GM19193 (cell line): ENCODE results near the gene DEGS2.

Experiments used
- POLR2A ChIP-seq: IDR thresholded peaks from 4 replicates; pipeline ENCODE4 v1.6.1; 2011; ENCODE audit not compliant: insufficient read depth, insufficient read length; ENCODE audit errors: extremely low read depth

The DEGS2 gene

DNA sequence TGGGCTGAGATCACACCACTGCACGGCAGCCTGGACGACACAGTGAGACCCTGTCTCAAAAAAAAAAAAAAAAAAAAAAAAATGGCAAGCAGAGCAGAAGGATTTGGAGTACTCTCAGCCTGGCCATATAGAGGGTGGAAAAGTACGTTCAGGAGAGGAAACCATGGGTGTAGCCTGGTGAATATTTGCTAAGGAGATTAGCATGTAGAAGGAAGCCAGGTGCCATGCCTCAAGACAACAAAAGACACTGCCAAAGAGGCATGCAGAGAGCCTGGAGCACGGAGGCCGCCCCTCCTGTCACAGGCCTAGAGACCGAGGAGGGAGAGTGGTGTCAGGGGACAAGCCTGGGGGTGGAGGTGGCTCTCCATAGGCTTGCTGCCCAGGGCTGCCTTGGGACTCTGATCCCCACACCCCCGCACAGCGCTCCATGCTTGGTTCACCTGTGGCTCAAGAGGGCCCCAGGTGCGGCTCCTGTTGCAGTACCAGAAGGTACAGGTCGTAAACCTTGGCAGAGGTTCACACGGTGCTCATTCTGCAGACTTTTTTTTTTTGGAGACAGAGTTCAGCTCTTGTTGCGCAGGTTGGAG, 27.9 kb upstream of the DEGS2 start:
- TF ChIP-seq POLR2A, result no peak

DNA sequence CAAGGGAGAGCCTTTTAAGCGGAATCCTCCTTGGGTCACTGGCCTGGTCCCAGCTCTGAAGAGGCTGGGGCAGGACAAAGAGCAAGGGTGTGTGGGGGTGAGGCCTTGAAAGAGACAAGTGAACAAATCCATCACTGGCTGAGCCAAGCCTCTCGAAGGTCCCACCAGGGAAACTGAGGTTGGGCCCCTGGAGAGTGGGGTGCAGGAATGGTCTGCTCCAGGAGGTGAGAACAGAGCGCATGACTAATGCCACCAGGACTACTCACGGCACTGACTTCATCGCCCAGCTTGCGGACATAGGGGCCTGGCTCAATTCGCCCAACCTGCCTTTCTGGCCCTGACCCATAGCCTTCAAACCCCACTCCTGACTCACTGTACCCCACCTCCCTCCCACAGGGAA, 19.2 kb upstream of the DEGS2 start:
- TF ChIP-seq POLR2A, result no peak

DNA sequence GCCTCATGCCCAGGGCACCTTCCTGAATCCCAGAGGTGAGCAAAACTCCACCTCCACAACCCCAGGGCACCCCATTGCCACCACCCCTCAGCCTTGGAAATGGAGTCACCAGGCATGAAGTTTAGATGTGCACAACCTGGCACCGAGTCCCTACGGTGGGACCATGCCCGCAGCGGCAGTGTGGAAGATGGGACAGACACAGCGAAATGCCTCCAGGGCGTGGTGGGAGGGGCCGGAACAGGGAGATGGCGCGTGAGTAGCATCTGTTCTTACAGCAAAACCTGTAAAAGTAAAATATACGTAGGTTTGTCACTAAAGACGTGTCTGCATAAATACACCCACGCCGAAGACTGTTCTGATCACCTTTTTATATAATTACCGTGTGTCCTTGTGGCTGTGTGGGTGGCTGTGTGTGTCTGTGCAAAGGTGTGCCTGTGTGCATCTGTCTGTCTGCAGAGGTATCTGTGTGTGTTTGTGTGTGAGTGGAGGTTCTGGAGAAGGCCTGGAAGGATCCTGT, 17.4 kb upstream of the DEGS2 start:
- TF ChIP-seq POLR2A, result no peak

DNA sequence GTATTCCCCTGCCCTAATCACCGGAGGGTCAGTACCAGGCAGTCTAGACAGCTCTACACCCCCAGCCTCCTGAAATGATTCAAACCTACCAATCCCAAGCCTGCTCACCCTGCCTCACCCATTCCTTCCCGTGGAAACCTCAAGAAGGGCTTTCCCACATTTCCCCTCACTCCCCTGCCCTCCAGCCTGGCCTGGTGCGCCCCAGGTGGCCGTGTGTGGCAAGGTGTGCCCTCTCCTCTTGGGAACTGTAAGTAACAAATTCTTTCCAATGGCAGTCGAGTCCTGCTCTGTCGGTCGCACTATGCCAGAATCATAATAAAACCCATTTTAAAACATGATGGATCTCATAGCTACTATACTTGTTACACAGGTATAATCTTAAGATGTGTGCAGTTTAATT, 13.9 kb upstream of the DEGS2 start:
- no peak for TF ChIP-seq POLR2A

DNA sequence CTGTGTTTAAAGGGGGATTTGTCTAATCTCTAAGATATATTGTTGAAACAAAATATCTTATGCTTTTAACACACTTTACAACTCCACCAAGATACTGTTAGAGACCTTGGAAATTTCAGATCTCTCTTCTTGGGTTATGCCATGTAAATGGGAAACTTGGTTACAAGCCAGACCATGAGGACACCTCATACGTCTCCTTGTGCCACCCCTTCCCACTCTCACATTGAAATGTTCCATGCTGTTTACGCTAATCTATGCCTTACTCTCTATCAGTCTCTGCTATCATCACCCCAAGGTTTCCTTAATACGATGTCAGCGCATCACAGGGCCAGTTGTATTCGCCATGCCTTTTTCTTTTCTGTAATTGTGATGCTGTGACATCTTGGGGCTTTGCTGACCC, 13.4 kb upstream of the DEGS2 start:
- no peak for TF ChIP-seq POLR2A

DNA sequence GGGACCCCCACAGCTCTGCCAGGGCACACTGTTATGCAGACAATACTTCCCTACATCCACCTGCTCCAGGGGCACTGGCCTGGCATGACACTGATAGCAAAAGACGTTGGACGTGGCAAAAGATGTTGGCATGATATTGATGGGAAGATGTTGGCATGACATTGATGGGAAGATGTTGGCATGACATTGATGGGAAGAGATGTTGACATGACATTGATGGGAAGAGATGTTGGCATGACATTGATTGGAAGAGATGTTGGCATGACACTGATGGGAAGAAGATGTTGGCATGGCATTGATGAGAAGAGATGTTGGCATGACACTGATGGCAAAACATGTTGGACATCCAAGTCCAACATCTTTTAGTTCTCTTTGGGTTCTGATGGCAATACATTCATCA, 11.4 kb upstream of the DEGS2 start:
- TF ChIP-seq POLR2A, result no peak

DNA sequence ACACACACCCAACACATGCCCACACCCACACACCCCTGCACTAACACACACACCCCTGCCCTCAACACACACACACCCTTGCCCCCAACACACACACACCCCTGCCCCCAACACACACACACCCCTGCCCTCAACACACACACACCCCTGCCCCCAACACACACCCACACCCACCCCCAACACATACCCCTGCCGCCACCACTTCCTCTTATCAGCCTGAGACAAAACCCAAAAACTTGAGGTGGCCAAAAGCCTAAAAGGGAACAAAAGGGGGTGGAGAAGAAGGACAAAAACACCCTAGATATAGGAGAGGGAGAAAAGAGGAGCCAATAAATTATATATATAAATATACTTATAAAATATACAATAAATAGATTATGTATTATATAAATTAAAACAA, 9.1 kb upstream of the DEGS2 start:
- no peak for TF ChIP-seq POLR2A

DNA sequence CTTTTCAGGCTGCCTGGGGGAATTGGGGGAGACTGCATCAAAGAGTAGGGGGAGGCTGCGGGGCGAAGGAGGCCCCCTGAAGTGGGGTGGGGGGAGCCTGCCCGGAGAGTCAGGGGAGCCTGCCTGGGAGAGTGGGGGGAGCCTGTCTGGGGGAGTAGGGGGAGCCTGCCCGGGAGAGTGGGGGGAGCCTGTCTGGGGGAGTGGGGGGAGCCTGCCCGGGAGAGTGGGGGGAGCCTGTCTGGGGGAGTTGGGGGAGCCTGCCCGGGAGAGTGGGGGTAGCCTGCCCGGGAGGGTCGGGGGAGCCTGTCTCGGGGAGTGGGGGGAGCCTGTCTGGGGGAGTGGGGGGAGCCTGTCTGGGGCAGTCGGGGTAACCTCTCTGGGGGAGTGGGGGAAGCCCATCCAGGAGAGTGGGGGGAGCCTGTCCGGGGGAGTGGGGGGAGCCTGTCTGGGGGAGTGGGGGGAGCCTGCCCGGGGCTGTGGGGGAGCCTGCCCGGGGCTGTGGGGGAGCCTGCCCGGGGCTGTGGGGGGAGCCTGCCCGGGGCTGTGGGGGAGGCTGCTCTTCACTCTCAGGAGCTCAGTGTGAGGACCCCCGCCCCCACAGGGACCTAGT, 6.5 kb upstream of the DEGS2 start:
- TF ChIP-seq POLR2A, result no peak

DNA sequence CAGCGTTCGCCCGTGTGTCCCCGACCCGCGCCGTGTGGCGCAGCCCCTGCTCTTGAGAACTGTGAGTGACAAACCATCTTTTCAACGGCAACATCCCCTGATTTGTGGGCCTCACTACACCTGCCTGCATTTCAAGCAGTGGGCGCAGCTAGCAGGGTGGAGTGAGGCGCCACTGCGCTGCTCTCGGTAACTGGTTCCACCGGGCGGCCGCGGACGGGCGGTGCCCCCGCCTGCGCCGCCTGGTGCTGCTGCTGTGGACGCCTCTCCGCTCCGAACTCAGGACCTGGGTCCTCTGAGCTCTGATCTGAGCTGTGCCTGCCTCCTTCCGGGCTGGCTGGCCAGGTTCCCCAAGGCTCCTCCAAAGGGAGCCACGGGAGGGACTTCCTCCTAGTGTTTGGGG, 5.9 kb upstream of the DEGS2 start:
- TF ChIP-seq POLR2A, result no peak

DNA sequence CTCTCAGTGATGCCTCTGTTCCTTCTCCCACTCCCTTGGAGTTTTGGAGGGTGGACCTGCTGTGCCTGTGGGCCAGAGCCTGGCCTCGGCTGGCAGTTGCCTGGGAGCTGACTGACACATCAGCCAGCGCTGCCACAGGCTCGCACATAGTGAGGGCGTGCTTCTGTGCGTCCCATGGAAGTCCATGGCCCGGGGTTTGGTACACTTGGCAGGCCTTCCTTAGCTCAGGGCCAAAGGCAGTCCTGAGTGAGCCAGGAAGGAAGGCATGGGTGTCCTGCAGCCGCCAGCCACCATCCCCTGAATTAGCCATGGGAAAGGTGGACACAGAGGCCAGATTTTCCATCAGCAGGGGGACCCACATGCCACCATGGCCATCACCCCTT, 1.1 kb upstream of the DEGS2 start:
- TF ChIP-seq POLR2A, result no peak

DNA sequence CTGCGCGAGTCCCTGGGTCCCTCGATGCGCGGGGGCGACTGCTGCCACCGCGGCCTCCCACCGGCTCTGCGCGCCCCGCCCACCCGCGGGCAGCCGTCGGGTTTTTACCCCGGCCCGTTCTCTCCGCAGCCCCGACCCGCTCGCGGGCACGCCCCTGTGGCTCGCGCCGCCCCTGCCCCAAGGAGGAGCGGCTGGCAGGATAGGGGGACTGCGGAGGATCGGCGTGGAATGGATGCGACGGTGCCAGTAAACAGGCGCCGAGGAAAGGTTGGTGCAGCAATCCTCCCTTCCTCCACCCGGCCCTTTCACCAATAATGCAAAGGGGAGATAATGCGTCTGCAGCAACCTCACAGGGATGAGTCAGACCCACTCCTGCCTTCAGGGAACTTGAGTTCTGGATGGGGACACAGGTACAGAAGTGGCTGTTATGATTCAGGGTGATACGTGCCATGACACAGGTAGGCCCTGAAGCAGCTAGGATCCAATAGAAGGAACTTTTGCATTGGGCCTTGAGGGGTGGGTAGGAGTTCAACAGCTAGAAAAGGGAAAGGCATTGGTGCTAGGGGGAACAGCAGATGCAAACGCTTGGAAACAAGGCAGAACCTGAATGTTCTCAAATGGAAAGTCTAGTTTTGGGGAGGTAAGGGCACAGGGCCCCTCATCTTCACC, 554 bp upstream of the DEGS2 start:
- TF ChIP-seq POLR2A, result no peak

DNA sequence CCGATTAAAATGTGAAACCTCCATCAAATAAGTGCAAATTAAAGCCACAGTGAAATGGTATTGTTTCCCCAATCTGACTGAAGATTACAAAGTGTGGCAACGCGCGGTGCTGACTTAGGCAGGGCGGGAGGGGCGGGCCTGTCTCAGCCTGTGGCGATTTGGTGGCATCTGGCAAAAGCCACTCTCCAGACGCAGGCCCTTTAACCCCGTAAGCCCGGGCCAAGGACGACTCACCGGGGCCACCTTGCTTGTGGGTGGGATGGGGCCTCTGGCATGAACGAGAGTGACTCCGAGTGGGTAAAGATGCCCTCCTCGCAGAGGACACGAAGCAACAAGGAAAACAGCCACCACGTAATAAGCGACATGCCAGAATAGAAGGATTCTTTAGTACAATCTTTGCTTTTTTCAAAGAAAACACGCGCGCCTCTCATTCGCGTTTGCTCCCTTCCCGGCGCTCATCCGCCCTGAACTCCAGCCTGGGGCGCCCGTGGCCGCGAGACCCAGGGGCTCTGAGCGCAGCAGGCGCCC, 815 bp downstream of the DEGS2 start:
- TF ChIP-seq POLR2A, result no peak

DNA sequence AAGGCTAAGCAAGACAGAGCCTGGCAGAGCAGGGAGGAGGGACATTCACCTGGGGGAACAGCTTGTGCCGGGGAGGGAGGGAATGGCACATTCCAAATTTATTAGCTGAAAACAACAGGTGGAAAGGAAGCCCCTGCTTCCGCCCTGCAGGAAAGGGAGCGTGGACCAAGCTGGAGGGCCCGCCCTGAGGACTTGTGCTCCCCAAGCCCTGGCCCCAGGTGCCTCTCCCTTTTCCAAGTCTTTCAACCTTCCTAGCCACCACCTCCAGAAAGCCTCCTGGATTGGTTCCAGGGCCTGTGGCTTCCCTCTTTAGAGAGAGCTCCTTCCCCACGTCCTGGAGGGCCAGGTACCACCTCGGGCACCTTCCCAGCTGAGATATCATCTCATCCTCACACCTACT, 2.7 kb downstream of the DEGS2 start:
- no peak for TF ChIP-seq POLR2A

DNA sequence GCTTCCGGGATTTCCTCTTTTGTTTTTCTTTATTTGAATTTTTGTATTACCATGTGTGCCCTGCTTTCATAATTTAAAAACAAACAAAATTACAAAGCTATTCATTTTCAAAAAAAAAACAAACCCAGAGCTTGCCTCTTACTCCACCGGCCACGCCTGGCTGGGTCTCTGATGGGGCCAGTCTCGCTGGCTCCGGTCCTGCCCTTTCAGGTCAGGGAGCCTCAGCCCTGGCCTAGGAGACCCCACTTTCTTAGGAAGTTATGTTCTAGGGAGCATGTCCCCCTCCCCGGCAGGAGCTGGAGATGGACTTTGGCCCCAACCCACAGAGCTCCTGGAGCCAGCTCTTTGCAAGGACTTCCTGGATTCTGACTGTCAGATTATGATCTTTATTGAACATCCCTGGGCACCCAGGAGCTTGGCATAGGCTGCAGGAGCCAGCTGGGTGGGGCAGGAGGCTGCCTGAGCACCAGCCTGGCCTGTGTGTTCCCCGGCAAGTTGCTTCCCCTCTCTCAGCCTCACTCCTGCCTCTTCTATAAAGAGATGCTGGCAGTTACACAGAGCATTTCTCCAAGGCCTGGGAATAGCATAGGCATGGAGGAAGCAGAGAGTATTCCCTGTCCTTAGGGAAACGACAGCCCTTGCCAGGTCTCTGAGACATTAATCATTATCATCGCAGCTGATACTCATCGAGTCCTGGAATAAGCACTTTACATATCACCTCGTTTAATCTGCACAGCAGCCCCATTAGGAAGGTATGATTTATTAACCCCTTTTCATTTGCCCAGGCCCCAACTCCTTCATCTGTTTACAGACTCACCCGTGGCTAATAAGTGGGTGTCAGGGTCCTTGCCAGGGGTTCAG, 3.5 kb downstream of the DEGS2 start:
- no peak for TF ChIP-seq POLR2A

DNA sequence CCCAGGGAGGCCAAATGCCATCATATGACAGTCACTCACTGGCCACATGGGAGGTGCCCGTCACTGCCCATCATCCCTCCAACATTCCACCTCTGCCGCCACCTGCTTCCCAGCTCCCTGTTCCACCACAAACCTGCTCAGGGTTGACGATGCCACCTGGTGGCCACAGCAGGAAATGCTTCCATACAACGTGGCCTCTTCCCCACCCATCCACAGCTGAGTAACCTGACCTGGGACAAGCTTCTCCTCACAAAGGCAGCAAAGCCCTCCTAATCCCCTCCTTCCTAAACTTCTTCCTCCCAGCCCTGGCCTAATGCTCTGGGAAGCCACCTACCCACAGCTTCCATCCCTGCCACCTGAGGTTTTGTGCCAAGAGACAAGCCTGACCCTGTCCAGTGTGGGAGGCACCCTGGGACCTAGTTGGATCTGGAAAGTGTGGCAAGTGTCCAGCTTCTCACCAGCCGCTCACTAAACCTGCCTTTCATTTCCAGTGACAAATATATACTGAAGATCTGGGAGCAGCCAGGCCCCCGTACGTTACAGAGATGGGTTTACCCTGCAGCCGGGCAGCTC, 4.3 kb downstream of the DEGS2 start:
- no peak for TF ChIP-seq POLR2A

DNA sequence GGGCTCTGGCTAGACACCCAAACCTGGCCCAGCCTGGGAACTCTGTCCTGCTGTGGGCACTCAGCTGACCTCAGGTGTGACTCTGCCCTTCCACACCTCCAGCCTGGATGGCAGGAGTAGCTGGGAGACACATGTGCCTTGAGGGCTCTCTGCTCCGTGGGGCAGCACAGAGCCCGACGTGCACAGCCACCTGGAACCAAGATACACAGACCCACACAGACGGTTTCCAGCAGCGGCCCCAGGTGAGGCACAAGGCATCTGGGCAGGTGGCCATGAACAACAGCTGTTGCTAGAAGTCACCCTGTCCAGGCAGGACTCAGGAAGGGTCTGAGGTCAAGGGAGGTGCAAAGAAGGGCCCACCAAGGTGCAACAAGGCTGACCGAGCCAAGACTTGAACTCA, 5.9 kb downstream of the DEGS2 start:
- TF ChIP-seq POLR2A, result no peak

DNA sequence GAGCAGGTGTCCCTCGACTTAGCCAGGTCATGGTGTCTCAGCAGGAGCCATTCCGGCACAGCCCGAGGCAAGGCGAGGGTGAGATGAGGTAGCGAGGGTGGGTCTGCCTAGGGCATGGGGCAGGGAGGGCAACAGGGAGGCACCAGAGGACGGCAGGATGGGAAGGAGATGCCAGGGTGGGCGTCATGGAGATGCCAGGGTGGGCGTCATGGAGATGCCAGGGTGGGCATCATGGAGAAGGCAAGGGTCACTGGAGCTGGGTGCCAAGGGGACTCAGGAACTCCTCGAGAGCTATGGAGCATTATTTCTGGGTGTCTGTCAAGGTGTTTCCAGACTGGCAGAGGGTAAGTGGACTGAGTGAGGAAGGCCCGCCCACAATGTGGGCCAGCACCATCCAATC, 7.4 kb downstream of the DEGS2 start:
- no peak for TF ChIP-seq POLR2A
